IMR-90 (cell line): ENCODE results near the gene NEK9. TPM values are rescaled to one million over a fixed set of nuclear protein-coding genes. Genes with fewer than 3 reads are reported as not detected.

Experiments used
- ATAC-seq: fragments of 200-7000 bp; cut with Tn5 transposase; 2 replicates; pipeline ENCODE4 v1.9.1; 2020; ENCODE audit warnings: low read depth, mild to moderate bottlenecking, moderate library complexity
- BruUV-seq: library from RNA; stranded (reverse); fragments of 400-500 nt; replicated peaks from 2 replicates; lab custom pipeline; 2021; lab: Mats Ljungman, UMichigan
- CTCF ChIA-PET: fragments of 300-600 bp; formaldehyde crosslinking; extraction: SDS; loops from one replicate; lab custom pipeline; 2021; ENCODE audit warnings: antibody characterized with exemption; lab: Yijun Ruan, JAX
- POLR2A ChIA-PET: fragments of 300-600 bp; sonication (Branson Sonifier 250); formaldehyde crosslinking; loops from one replicate; lab custom pipeline; 2022; ENCODE audit warnings: antibody characterized with exemption; ENCODE audit not compliant: unreplicated experiment; lab: Charles Lee
- DNase-seq: peaks from one replicate; pipeline ENCODE4 v3.0.0; 2013
- H2AFZ ChIP-seq: replicated peaks from 2 replicates; pipeline ENCODE3; 2013; ENCODE audit warnings: low read length, mild to moderate bottlenecking; ENCODE audit not compliant: poor library complexity
- H2AK5ac ChIP-seq: 2 replicates; pipeline ENCODE4 v1.6.1; 2013; ENCODE audit warnings: low read depth, low read length, inconsistent platforms
- H2AK9ac ChIP-seq: replicated peaks from 2 replicates; pipeline ENCODE3; 2013; ENCODE audit warnings: mild to moderate bottlenecking, low read depth, low read length, moderate library complexity; ENCODE audit not compliant: poor library complexity
- H2BK120ac ChIP-seq: 2 replicates; pipeline ENCODE4 v1.6.1; 2013; ENCODE audit warnings: low read depth, low read length, inconsistent platforms
- H2BK15ac ChIP-seq: 3 replicates; pipeline ENCODE4 v1.6.1; 2013; ENCODE audit warnings: low read depth, low read length, inconsistent platforms
- H2BK20ac ChIP-seq: 2 replicates; pipeline ENCODE4 v1.6.1; 2013; ENCODE audit warnings: low read depth, mild to moderate bottlenecking, inconsistent platforms, low read length, moderate library complexity
- H2BK5ac ChIP-seq: 2 replicates; pipeline ENCODE4 v1.6.1; 2013; ENCODE audit warnings: mild to moderate bottlenecking, low read depth, low read length, inconsistent platforms; ENCODE audit not compliant: poor library complexity, severe bottlenecking
- H3K14ac ChIP-seq: replicated peaks from 2 replicates; pipeline ENCODE4 v1.6.1; 2013; ENCODE audit warnings: low read depth, low read length, inconsistent platforms
- H3K18ac ChIP-seq: 2 replicates; pipeline ENCODE4 v1.6.1; 2013; ENCODE audit warnings: low read depth, low read length, control low read depth
- H3K23ac ChIP-seq: 2 replicates; pipeline ENCODE4 v1.6.1; 2013; ENCODE audit warnings: low read depth, low read length, inconsistent platforms
- H3K27ac ChIP-seq: 2 replicates; pipeline ENCODE4 v1.5.1; 2013; ENCODE audit warnings: mild to moderate bottlenecking, control low read depth, low read length; ENCODE audit not compliant: insufficient read depth
- H3K27me3 ChIP-seq: 2 replicates; pipeline ENCODE4 v1.6.1; 2013; ENCODE audit warnings: low read length; ENCODE audit not compliant: control insufficient read depth, insufficient read depth
- H3K36me3 ChIP-seq: 2 replicates; pipeline ENCODE4 v1.6.1; 2013; ENCODE audit warnings: low read length, mixed read lengths; ENCODE audit not compliant: control insufficient read depth, insufficient read depth
- H3K4ac ChIP-seq: 2 replicates; pipeline ENCODE4 v1.6.1; 2013; ENCODE audit warnings: low read depth, low read length, inconsistent platforms
- H3K4me1 ChIP-seq: 2 replicates; pipeline ENCODE4 v1.6.1; 2013; ENCODE audit warnings: low read length, mixed read lengths; ENCODE audit not compliant: control insufficient read depth, insufficient read depth
- H3K4me2 ChIP-seq: 2 replicates; pipeline ENCODE4 v1.6.1; 2013; ENCODE audit warnings: low read depth, mild to moderate bottlenecking, control low read depth, low read length, moderate library complexity
- H3K4me3 ChIP-seq: 2 replicates; pipeline ENCODE4 v1.5.1; 2013; ENCODE audit warnings: low read depth, mild to moderate bottlenecking, control low read depth, low read length, moderate library complexity; ENCODE audit not compliant: insufficient read depth
- H3K56ac ChIP-seq: 2 replicates; pipeline ENCODE4 v1.6.1; 2013; ENCODE audit warnings: low read length, inconsistent platforms; ENCODE audit not compliant: insufficient read depth; ENCODE audit errors: extremely low read depth
- H3K79me1 ChIP-seq, 2 experiments: 2 replicates each; pipeline ENCODE4 v1.6.1; 2013; ENCODE audit warnings: low read length in 2 of 2, inconsistent platforms in 1 of 2, low read depth in 1 of 2
- H3K9ac ChIP-seq: 2 replicates; pipeline ENCODE4 v1.6.1; 2013; ENCODE audit warnings: low read depth, low read length, control low read depth
- H3K9me1 ChIP-seq: 2 replicates; pipeline ENCODE4 v1.6.1; 2013; ENCODE audit warnings: low read length, inconsistent platforms; ENCODE audit not compliant: insufficient read depth
- H3K9me3 ChIP-seq: 2 replicates; pipeline ENCODE4 v1.6.1; 2013; ENCODE audit warnings: low read length; ENCODE audit not compliant: control insufficient read depth, insufficient read depth
- H4K20me1 ChIP-seq: 2 replicates; pipeline ENCODE4 v1.6.1; 2013; ENCODE audit warnings: low read length, inconsistent platforms; ENCODE audit not compliant: insufficient read depth
- H4K5ac ChIP-seq: 2 replicates; pipeline ENCODE4 v1.6.1; 2013; ENCODE audit warnings: mild to moderate bottlenecking, low read depth, low read length, control low read depth
- H4K8ac ChIP-seq, 2 experiments: 2 replicates each; pipeline ENCODE4 v1.6.1; 2013; ENCODE audit warnings: low read depth in 2 of 2, low read length in 2 of 2, control low read depth in 1 of 2, inconsistent platforms in 1 of 2
- H4K91ac ChIP-seq: 2 replicates; pipeline ENCODE4 v1.6.1; 2013; ENCODE audit warnings: low read depth, low read length, inconsistent platforms; ENCODE audit not compliant: insufficient read depth
- CTCF ChIP-seq: conservative IDR thresholded peaks from 2 replicates; pipeline ENCODE4 v1.5.1; 2012; ENCODE audit warnings: mild to moderate bottlenecking, low read depth, low read length, improper control_type of control experiment
- FOS ChIP-seq: fragments of 150-350 bp; IDR thresholded peaks from 2 replicates; pipeline ENCODE4 v1.6.1; 2016; ENCODE audit warnings: low read depth, low read length
- RAD21 ChIP-seq: IDR thresholded peaks from 2 replicates; pipeline ENCODE4 v1.6.1; 2012; ENCODE audit warnings: low read length, improper control_type of control experiment
- SMC3 ChIP-seq: fragments of 150-350 bp; IDR thresholded peaks from 2 replicates; pipeline ENCODE4 v1.6.1; 2016; ENCODE audit warnings: low read depth, mild to moderate bottlenecking, antibody characterized with exemption, low read length, moderate library complexity
- WGBS, 2 experiments: methylation state at CpG; one replicate each; pipeline versions ENCODE4 v1.1.5 to v1.1.7; 2013; ENCODE audit warnings: missing lambda C conversion rate in 2 of 2; ENCODE audit not compliant: insufficient read length in 1 of 2; ENCODE audit errors: extremely low coverage in 2 of 2; 5-methylcytosine and 5-hydroxymethylcytosine counted together
- dilution Hi-C: fragments of 300-500 bp; cut with HindIII; formaldehyde crosslinking; loops from one replicate; pipeline ENCODE4 v1.14.3; 2018; ENCODE audit warnings: low sequenced_read_pairs; ENCODE audit not compliant: unreplicated experiment
- in situ Hi-C: fragments of 300-500 bp; cut with MboI; formaldehyde crosslinking; loops from 3 replicates; pipeline ENCODE4 v1.14.3; 2019; ENCODE audit warnings: low sequenced_read_pairs, inconsistent platforms, mixed read lengths
- intact Hi-C: fragments of 100-400 bp; cut with micrococcal nuclease; formaldehyde crosslinking; loops from 2 replicates; pipeline ENCODE4 v1.10.0; 2022
- polyA plus RNA-seq, 3 experiments: library from polyadenylated mRNA; depleted of rRNA; stranded (reverse); fragments of >200 nt; gene quantifications; 2 replicates each; pipeline ENCODE4 v1.2.3, GENCODE V29; 2012; ENCODE audit warnings: low replicate concordance in 1 of 3
- total RNA-seq: library from RNA; depleted of rRNA; stranded (reverse); fragments of >200 nt; gene quantifications from 2 replicates; pipeline ENCODE4 v1.2.3, GENCODE V29; 2012

NEK9 gene
- total and polyA plus RNA-seq, 2 of the 4 experiments (the other 2 are of a cell fraction), result 22.9 to 23.2 TPM

GRCh38 chr14:75168586-75169335 is 41.9 kb upstream of the NEK9 start:
- BruUV-seq, result no TSS peak
- Histone ChIP-seq H2BK120ac (no peak overlapping the region), H2BK15ac (no peak overlapping the region), H4K91ac (no peak overlapping the region), H3K23ac (no peak overlapping the region), H4K8ac (no peak overlapping the region), H3K9me3 (no peaks in the 10 kb centered on the region), H4K20me1 (peaks cover 81% of the 10 kb centered on the region), H3K9ac (no peak overlapping the region), H3K4me2 (peak overlapping the region; percentile 49; the same call in 1 of the 2 replicates), H3K18ac (peak overlapping the region; percentile 49; the same call in 1 of the 2 replicates), H2BK20ac (peak overlapping the region; percentile 48), H2AK9ac (no peak overlapping the region), H2AK5ac (no peak overlapping the region), H3K4me3 (no peak overlapping the region), H2AFZ (no peak overlapping the region), H3K27ac (no peak overlapping the region), H3K4me1 (peaks cover 7% of the 10 kb centered on the region), H3K27me3 (no peaks in the 10 kb centered on the region), H3K14ac (peak overlapping the region; percentile 10; the same call in 1 of the 2 replicates), H3K56ac (no peak overlapping the region), H3K9me1 (peaks cover 12% of the 10 kb centered on the region), H3K4ac (no peak overlapping the region), H4K5ac (no peak overlapping the region; the same call in 1 of the 2 replicates), H3K36me3 (no peaks in the 10 kb centered on the region), H3K79me1 (peaks cover 19 to 84% of the 10 kb centered on the region in 2 experiments), H2BK5ac (peak overlapping the region; percentile 22)
- peak; percentile 64 for DNase-seq
- no CpG with 5 or more reads among the region's 3 CpGs for WGBS, 2 experiments
- in situ Hi-C loops (no loop called here), dilution Hi-C loops (no loop called here), intact Hi-C loops (no loop called here)
- POLR2A ChIA-PET, result no interaction called here
- CTCF ChIA-PET, result no interaction called here
- peak; percentile 83 for ATAC-seq
- TF ChIP-seq SMC3, result no peak
- no peak for TF ChIP-seq CTCF
- peak; percentile 48; the same call in 1 of the 2 replicates for TF ChIP-seq FOS
- TF ChIP-seq RAD21, result no peak
